Measurements from ENCODE around the gene SHISA7. TPM values are rescaled to one million over a fixed set of nuclear protein-coding genes. Genes with fewer than 3 reads are reported as not detected.

Gene SHISA7
- total RNA-seq, 6 experiments from 2014 or later = not detected

GRCh38 chr19:55473225-55474012, 30.3 kb upstream of the SHISA7 start:
- no peak for TF ChIP-seq CTCF (IDR thresholded peaks at IDR 0.05)
- DNase-seq = no peak
- Mint-ChIP-seq H3K9me3 (no peaks in the 10 kb centered on the region), H3K4me3 (no peak overlapping the region), H3K27me3 (ENCODE audit: insufficient read depth) (peaks cover 4% of the 10 kb centered on the region), H3K27ac (peak overlapping the region; percentile 63), H3K36me3 (ENCODE audit: low read depth) (peaks cover 4% of the 10 kb centered on the region), H3K4me1 (ENCODE audit: low read depth) (peaks cover 24% of the 10 kb centered on the region)

GRCh38 chr19:55472463-55472862, 29.4 kb upstream of the SHISA7 start:
- Mint-ChIP-seq H3K27ac (peak overlapping the region; percentile 91), H3K9me3 (no peaks in the 10 kb centered on the region), H3K36me3 (ENCODE audit: low read depth) (peaks cover 4% of the 10 kb centered on the region; the same call in 1 of the 2 replicates), H3K4me3 (peak overlapping the region; percentile 67), H3K27me3 (ENCODE audit: insufficient read depth) (peaks cover 4% of the 10 kb centered on the region), H3K4me1 (ENCODE audit: low read depth) (peaks cover 23% of the 10 kb centered on the region)
- peak; percentile 76 for DNase-seq
- TF ChIP-seq CTCF (IDR thresholded peaks at IDR 0.05) = no peak

- 0 out of 2 replicates have a peak overlapping the region, but pooled peaks have one; percentile 7 for H3K4me3 Mint-ChIP-seq
- DNase-seq = no peak
- peaks cover 26% of the 10 kb centered on the region for H3K4me1 Mint-ChIP-seq (ENCODE audit: low read depth)
- no peak for TF ChIP-seq CTCF (IDR thresholded peaks at IDR 0.05)
- H3K9me3 Mint-ChIP-seq = no peaks in the 10 kb centered on the region
- no peaks in the 10 kb centered on the region for H3K36me3 Mint-ChIP-seq (ENCODE audit: low read depth)
- peak overlapping the region; percentile 7 for H3K27ac Mint-ChIP-seq
- peaks cover 2% of the 10 kb centered on the region for H3K27me3 Mint-ChIP-seq (ENCODE audit: insufficient read depth)
Measured at GRCh38 chr19:55471266-55471665, 28.2 kb upstream of the SHISA7 start.

- no peaks in the 10 kb centered on the region for H3K36me3 Mint-ChIP-seq (ENCODE audit: low read depth)
- H3K9me3 Mint-ChIP-seq = no peaks in the 10 kb centered on the region
- no peak for DNase-seq
- H3K4me3 Mint-ChIP-seq = peak overlapping the region; percentile 34; the same call in 1 of the 2 replicates
- peak overlapping the region; percentile 30; the same call in 1 of the 2 replicates for H3K27ac Mint-ChIP-seq
- no peaks in the 10 kb centered on the region; the same call in 1 of the 2 replicates for H3K27me3 Mint-ChIP-seq (ENCODE audit: insufficient read depth)
- TF ChIP-seq CTCF (IDR thresholded peaks at IDR 0.05) = no peak; the same call in none of the 2 replicates
- H3K4me1 Mint-ChIP-seq (ENCODE audit: low read depth) = peaks cover 25% of the 10 kb centered on the region
Measured at GRCh38 chr19:55468054-55468393, 24.9 kb upstream of the SHISA7 start.

- Mint-ChIP-seq H3K9me3 (no peaks in the 10 kb centered on the region), H3K36me3 (ENCODE audit: low read depth) (no peaks in the 10 kb centered on the region), H3K4me1 (ENCODE audit: low read depth) (peaks cover 30% of the 10 kb centered on the region), H3K27ac (peak overlapping the region; percentile 44), H3K4me3 (peak overlapping the region; percentile 34; the same call in 1 of the 2 replicates), H3K27me3 (ENCODE audit: insufficient read depth) (no peaks in the 10 kb centered on the region; the same call in 1 of the 2 replicates)
- peak; percentile 53 for DNase-seq
- TF ChIP-seq CTCF (IDR thresholded peaks at IDR 0.05) = peak; percentile 100
Measured at GRCh38 chr19:55467236-55468053, 24.3 kb upstream of the SHISA7 start.

Measured in HFFc6 (cell line).